GM23338 (cell line): Measurements from ENCODE around the gene UBA3. TPM values are rescaled to one million over a fixed set of nuclear protein-coding genes. Genes with fewer than 3 reads are reported as not detected.

Source experiments
- ATAC-seq: fragments of 200-7000 bp; cut with Tn5 transposase; 3 replicates; pipeline ENCODE4 v1.9.1; 2020
- DNase-seq: peaks from one replicate; pipeline ENCODE4 v3.0.0-alpha.2; 2015; ENCODE audit warnings: low spot score
- H2AFZ ChIP-seq: fragments of 200-600 bp; sonication (generic); 2 replicates; pipeline ENCODE4 v1.8.0; 2016; ENCODE audit warnings: antibody characterized with exemption, mild to moderate bottlenecking, moderate library complexity
- H3F3A ChIP-seq: fragments of 200-600 bp; sonication (generic); replicated peaks from 2 replicates; pipeline ENCODE4 v1.8.0; 2017; ENCODE audit warnings: antibody characterized with exemption, mixed run types, low read depth
- H3K27ac ChIP-seq: fragments of 200-600 bp; sonication (generic); 2 replicates; pipeline ENCODE4 v1.6.1; 2016; ENCODE audit warnings: low read depth
- H3K27me3 ChIP-seq: fragments of 200-600 bp; sonication (generic); 2 replicates; pipeline ENCODE4 v1.8.0; 2016; ENCODE audit warnings: mild to moderate bottlenecking, mixed run types, moderate library complexity; ENCODE audit not compliant: insufficient read depth
- H3K36me3 ChIP-seq: fragments of 200-600 bp; sonication (generic); 2 replicates; pipeline ENCODE4 v1.8.0; 2016; ENCODE audit warnings: mild to moderate bottlenecking; ENCODE audit not compliant: insufficient read depth
- H3K4me1 ChIP-seq: fragments of 200-600 bp; sonication (generic); 2 replicates; pipeline ENCODE4 v1.8.0; 2016; ENCODE audit warnings: mild to moderate bottlenecking, moderate library complexity; ENCODE audit not compliant: insufficient read depth
- H3K4me2 ChIP-seq: fragments of 200-600 bp; sonication (generic); 2 replicates; pipeline ENCODE4 v1.7.1; 2017; ENCODE audit warnings: mixed run types
- H3K4me3 ChIP-seq: fragments of 200-600 bp; sonication (generic); 2 replicates; pipeline ENCODE4 v1.6.1; 2016; ENCODE audit warnings: mixed run types
- H3K79me2 ChIP-seq: fragments of 200-600 bp; sonication (generic); replicated peaks from 2 replicates; pipeline ENCODE4 v1.8.0; 2017; ENCODE audit warnings: mild to moderate bottlenecking; ENCODE audit not compliant: insufficient read depth
- H3K9me2 ChIP-seq: fragments of 200-600 bp; sonication (generic); 2 replicates; pipeline ENCODE4 v1.8.0; 2017; ENCODE audit not compliant: insufficient read depth
- H4K20me1 ChIP-seq: fragments of 200-600 bp; sonication (generic); replicated peaks from 2 replicates; pipeline ENCODE4 v1.8.0; 2017; ENCODE audit warnings: mild to moderate bottlenecking; ENCODE audit not compliant: insufficient read depth
- H3K27ac Mint-ChIP-seq: 2 replicates; pipeline ENCODE4 v1.8.0; 2020; ENCODE audit warnings: inconsistent platforms, mild to moderate bottlenecking, moderate library complexity, mixed read lengths
- H3K27me3 Mint-ChIP-seq: 3 replicates; pipeline ENCODE4 v1.8.0; 2022; ENCODE audit warnings: low read depth, mild to moderate bottlenecking, moderate library complexity, mixed read lengths, inconsistent platforms; ENCODE audit not compliant: insufficient read depth, poor library complexity
- H3K36me3 Mint-ChIP-seq: 3 replicates; pipeline ENCODE4 v1.8.0; 2021; ENCODE audit warnings: low read depth, mild to moderate bottlenecking, inconsistent platforms, moderate library complexity, mixed read lengths
- H3K4me1 Mint-ChIP-seq: 3 replicates; pipeline ENCODE4 v1.8.0; 2020; ENCODE audit warnings: mild to moderate bottlenecking, inconsistent platforms, mixed read lengths
- H3K4me3 Mint-ChIP-seq: 3 replicates; pipeline ENCODE4 v1.8.0; 2021; ENCODE audit warnings: moderate library complexity, mild to moderate bottlenecking, inconsistent platforms, mixed read lengths
- H3K9me3 Mint-ChIP-seq: 3 replicates; pipeline ENCODE4 v1.8.0; 2020; ENCODE audit warnings: moderate library complexity, mild to moderate bottlenecking, inconsistent platforms, mixed read lengths
- EZH2phosphoT487 ChIP-seq: fragments of 200-600 bp; sonication (generic); IDR thresholded peaks from one replicate; pipeline ENCODE4 v1.8.1; 2018; ENCODE audit warnings: antibody characterized with exemption; ENCODE audit not compliant: unreplicated experiment
- JUNB ChIP-seq: IDR thresholded peaks from one replicate; pipeline ENCODE4 v1.6.1; 2016; ENCODE audit warnings: antibody characterized with exemption; ENCODE audit not compliant: unreplicated experiment
- POLR2AphosphoS5 ChIP-seq: IDR thresholded peaks from 2 replicates; pipeline ENCODE4 v1.6.1; 2016; ENCODE audit warnings: antibody characterized with exemption, low read depth
- ZNF114 ChIP-seq: fragments of 250-450 bp; sonication (Bioruptor Pico); IDR thresholded peaks from 2 replicates; pipeline ENCODE4 v1.5.0; 2020; ENCODE audit warnings: mild to moderate bottlenecking, moderate library complexity
- polyA plus RNA-seq: library from polyadenylated mRNA; unstranded; fragments of >200 nt; fragmentation: Nextera tagmentation; extraction: Ambion mirVana; gene quantifications from 2 replicates; pipeline ENCODE4 v1.2.1, GENCODE V29; 2016
- total RNA-seq: library from RNA; depleted of rRNA; stranded (reverse); fragments of >200 nt; shearing (Covaris generic); gene quantifications from 2 replicates; pipeline ENCODE4 v1.2.3, GENCODE V29; 2014
- TF ChIP-seq, protein P1 (sequence below): IDR thresholded peaks from one replicate; pipeline ENCODE4 v1.6.1; 2018; ENCODE audit warnings: antibody characterized with exemption; ENCODE audit not compliant: unreplicated experiment
- TF ChIP-seq, protein P2 (sequence below): fragments of 250-450 bp; sonication (Bioruptor Pico); IDR thresholded peaks from 2 replicates; pipeline ENCODE4 v1.5.0; 2020; ENCODE audit warnings: mild to moderate bottlenecking, moderate library complexity

Gene UBA3
- total and polyA plus RNA-seq, 2 experiments from 2014 or later: 53.2 to 85.3 TPM

DNA sequence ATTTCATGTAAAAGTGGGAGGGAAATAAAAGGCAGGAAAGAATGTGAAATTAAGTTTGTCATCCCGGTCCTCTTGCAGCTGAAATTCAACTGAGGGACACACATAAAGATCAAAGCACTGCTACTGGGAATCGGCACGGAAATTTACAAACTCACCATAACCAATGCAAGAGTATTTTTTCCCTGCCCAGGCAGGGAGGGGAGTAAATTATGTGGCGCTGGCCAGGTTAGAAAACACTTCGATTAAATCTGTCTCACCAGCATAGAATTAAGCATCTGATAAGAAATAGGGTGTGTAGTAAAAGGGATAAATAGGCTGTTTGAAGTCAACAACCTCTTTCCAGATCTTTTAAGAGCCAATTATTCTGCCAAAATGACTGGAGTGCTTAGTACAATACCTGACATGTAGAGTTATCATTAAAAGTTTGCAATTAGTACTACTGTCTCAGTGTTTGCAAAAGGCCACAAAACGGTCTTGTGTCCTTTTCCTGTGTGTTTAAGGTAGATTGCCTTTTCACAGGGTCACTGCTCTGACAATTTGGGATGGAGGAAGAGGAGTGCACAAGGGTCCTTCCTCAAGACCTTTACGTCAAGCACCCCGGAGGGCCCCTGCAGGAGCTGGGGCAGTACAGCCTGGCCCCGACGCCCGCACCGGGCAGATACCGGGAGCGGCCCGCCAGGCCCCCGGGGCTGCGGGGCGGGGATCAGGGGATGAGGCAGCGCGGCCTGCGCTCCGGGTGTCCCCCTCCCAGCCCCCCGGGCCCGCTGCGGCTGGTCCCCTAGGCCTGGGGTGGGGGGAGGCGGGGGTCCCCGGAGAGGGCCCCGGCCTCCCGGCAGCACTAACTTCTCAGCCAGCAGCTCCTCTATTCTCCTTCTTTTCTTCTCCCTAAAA is 651 bp downstream of the UBA3 start:
- Histone ChIP-seq H4K20me1 (no peaks in the 10 kb centered on the region), H3K36me3 (peaks cover under 1% of the 10 kb centered on the region; the same call in 1 of the 2 replicates), H3F3A (no peaks in the 10 kb centered on the region), H3K27ac (0 out of 2 replicates have a peak overlapping the region, but pooled peaks have one; percentile 46), H3K4me3 (peak overlapping the region; percentile 86), H3K9me2 (no peaks in the 10 kb centered on the region), H3K79me2 (peaks cover 43% of the 10 kb centered on the region), H2AFZ (no peak overlapping the region), H3K4me1 (peaks cover 26% of the 10 kb centered on the region), H3K4me2 (peak overlapping the region; percentile 92), H3K27me3 (no peaks in the 10 kb centered on the region)
- Mint-ChIP-seq H3K36me3 (peaks cover 5% of the 10 kb centered on the region; the same call in 1 of the 3 replicates), H3K27me3 (no peaks in the 10 kb centered on the region), H3K4me1 (peaks cover 33% of the 10 kb centered on the region), H3K9me3 (no peaks in the 10 kb centered on the region), H3K4me3 (peak overlapping the region; percentile 91), H3K27ac (no peak overlapping the region; the same call in 1 of the 2 replicates)
- ATAC-seq (peak; percentile 82), DNase-seq (peak; percentile 44)
- TF ChIP-seq EZH2phosphoT487: no peak
- no peak for TF ChIP-seq JUNB
- TF ChIP-seq, protein P1, sequence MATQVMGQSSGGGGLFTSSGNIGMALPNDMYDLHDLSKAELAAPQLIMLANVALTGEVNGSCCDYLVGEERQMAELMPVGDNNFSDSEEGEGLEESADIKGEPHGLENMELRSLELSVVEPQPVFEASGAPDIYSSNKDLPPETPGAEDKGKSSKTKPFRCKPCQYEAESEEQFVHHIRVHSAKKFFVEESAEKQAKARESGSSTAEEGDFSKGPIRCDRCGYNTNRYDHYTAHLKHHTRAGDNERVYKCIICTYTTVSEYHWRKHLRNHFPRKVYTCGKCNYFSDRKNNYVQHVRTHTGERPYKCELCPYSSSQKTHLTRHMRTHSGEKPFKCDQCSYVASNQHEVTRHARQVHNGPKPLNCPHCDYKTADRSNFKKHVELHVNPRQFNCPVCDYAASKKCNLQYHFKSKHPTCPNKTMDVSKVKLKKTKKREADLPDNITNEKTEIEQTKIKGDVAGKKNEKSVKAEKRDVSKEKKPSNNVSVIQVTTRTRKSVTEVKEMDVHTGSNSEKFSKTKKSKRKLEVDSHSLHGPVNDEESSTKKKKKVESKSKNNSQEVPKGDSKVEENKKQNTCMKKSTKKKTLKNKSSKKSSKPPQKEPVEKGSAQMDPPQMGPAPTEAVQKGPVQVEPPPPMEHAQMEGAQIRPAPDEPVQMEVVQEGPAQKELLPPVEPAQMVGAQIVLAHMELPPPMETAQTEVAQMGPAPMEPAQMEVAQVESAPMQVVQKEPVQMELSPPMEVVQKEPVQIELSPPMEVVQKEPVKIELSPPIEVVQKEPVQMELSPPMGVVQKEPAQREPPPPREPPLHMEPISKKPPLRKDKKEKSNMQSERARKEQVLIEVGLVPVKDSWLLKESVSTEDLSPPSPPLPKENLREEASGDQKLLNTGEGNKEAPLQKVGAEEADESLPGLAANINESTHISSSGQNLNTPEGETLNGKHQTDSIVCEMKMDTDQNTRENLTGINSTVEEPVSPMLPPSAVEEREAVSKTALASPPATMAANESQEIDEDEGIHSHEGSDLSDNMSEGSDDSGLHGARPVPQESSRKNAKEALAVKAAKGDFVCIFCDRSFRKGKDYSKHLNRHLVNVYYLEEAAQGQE: no peak
- no peak for TF ChIP-seq ZNF114 (CRISPR knock-in tag)
- TF ChIP-seq POLR2AphosphoS5: no peak

DNA sequence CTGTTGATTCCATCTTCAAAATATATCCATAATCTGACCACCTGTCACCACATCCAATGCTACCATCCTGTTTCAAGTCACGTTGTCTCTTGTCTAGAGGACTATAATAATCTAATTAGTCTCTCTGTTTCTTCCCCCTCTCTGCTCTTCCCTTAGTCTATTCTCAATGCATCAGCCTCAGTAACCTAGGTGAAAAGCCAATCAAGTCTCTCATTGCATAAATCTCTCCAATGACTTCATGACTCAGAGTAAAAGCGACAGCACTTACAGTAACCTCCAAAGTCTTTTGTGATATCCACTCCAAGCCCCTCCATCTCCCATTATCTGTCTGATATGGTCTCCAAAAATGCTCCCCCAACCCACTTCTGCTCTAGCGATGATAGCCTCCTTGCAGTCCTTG is 7.2 kb downstream of the UBA3 start:
- DNase-seq: no peak
- Mint-ChIP-seq H3K36me3 (peaks cover 18% of the 10 kb centered on the region), H3K4me1 (no peaks in the 10 kb centered on the region; the same call in 2 of the 3 replicates), H3K4me3 (no peak overlapping the region), H3K27ac (peak overlapping the region; percentile 3), H3K27me3 (no peaks in the 10 kb centered on the region), H3K9me3 (no peaks in the 10 kb centered on the region)
- Histone ChIP-seq H3K27ac (no peak overlapping the region), H3K4me3 (no peak overlapping the region), H4K20me1 (no peaks in the 10 kb centered on the region; the same call in 1 of the 2 replicates), H3K9me2 (no peaks in the 10 kb centered on the region), H3F3A (no peaks in the 10 kb centered on the region), H3K79me2 (peaks cover 31% of the 10 kb centered on the region), H2AFZ (no peak overlapping the region), H3K27me3 (no peaks in the 10 kb centered on the region), H3K4me2 (no peak overlapping the region), H3K4me1 (no peaks in the 10 kb centered on the region), H3K36me3 (peaks cover 8% of the 10 kb centered on the region; the same call in 1 of the 2 replicates)
- no peak for ATAC-seq
- TF ChIP-seq, protein P2, sequence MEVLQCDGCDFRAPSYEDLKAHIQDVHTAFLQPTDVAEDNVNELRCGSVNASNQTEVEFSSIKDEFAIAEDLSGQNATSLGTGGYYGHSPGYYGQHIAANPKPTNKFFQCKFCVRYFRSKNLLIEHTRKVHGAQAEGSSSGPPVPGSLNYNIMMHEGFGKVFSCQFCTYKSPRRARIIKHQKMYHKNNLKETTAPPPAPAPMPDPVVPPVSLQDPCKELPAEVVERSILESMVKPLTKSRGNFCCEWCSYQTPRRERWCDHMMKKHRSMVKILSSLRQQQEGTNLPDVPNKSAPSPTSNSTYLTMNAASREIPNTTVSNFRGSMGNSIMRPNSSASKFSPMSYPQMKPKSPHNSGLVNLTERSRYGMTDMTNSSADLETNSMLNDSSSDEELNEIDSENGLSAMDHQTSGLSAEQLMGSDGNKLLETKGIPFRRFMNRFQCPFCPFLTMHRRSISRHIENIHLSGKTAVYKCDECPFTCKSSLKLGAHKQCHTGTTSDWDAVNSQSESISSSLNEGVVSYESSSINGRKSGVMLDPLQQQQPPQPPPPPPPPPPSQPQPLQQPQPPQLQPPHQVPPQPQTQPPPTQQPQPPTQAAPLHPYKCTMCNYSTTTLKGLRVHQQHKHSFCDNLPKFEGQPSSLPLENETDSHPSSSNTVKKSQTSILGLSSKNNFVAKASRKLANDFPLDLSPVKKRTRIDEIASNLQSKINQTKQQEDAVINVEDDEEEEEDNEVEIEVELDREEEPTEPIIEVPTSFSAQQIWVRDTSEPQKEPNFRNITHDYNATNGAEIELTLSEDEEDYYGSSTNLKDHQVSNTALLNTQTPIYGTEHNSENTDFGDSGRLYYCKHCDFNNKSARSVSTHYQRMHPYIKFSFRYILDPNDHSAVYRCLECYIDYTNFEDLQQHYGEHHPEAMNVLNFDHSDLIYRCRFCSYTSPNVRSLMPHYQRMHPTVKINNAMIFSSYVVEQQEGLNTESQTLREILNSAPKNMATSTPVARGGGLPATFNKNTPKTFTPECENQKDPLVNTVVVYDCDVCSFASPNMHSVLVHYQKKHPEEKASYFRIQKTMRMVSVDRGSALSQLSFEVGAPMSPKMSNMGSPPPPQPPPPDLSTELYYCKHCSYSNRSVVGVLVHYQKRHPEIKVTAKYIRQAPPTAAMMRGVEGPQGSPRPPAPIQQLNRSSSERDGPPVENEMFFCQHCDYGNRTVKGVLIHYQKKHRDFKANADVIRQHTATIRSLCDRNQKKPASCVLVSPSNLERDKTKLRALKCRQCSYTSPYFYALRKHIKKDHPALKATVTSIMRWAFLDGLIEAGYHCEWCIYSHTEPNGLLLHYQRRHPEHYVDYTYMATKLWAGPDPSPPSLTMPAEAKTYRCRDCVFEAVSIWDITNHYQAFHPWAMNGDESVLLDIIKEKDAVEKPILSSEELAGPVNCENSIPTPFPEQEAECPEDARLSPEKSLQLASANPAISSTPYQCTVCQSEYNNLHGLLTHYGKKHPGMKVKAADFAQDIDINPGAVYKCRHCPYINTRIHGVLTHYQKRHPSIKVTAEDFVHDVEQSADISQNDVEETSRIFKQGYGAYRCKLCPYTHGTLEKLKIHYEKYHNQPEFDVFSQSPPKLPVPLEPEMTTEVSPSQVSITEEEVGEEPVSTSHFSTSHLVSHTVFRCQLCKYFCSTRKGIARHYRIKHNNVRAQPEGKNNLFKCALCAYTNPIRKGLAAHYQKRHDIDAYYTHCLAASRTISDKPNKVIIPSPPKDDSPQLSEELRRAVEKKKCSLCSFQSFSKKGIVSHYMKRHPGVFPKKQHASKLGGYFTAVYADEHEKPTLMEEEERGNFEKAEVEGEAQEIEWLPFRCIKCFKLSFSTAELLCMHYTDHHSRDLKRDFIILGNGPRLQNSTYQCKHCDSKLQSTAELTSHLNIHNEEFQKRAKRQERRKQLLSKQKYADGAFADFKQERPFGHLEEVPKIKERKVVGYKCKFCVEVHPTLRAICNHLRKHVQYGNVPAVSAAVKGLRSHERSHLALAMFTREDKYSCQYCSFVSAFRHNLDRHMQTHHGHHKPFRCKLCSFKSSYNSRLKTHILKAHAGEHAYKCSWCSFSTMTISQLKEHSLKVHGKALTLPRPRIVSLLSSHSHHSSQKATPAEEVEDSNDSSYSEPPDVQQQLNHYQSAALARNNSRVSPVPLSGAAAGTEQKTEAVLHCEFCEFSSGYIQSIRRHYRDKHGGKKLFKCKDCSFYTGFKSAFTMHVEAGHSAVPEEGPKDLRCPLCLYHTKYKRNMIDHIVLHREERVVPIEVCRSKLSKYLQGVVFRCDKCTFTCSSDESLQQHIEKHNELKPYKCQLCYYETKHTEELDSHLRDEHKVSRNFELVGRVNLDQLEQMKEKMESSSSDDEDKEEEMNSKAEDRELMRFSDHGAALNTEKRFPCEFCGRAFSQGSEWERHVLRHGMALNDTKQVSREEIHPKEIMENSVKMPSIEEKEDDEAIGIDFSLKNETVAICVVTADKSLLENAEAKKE (CRISPR knock-in tag): no peak
- TF ChIP-seq POLR2AphosphoS5: no peak
- no peak for TF ChIP-seq EZH2phosphoT487
